SU-DHL-6 (cell line): ENCODE results near the gene UNG.

Experiments used
- EZH2phosphoT487 ChIP-seq: fragments of 200-600 bp; sonication (generic), shearing (Covaris generic); conservative IDR thresholded peaks from 2 replicates; pipeline ENCODE4 v1.6.1; 2018; ENCODE audit warnings: mild to moderate bottlenecking, antibody characterized with exemption, low read length, moderate library complexity, mixed read lengths
- TF ChIP-seq, protein P1 (sequence below): fragments of 200-600 bp; sonication (generic); IDR thresholded peaks from one replicate; pipeline ENCODE4 v1.5.1; 2017; ENCODE audit warnings: antibody characterized with exemption, mild to moderate bottlenecking, low read length, moderate library complexity; ENCODE audit not compliant: insufficient read depth, poor library complexity, severe bottlenecking

GRCh38 chr12:109130297-109131153, 33.1 kb downstream of the UNG start:
- TF ChIP-seq, protein P1, sequence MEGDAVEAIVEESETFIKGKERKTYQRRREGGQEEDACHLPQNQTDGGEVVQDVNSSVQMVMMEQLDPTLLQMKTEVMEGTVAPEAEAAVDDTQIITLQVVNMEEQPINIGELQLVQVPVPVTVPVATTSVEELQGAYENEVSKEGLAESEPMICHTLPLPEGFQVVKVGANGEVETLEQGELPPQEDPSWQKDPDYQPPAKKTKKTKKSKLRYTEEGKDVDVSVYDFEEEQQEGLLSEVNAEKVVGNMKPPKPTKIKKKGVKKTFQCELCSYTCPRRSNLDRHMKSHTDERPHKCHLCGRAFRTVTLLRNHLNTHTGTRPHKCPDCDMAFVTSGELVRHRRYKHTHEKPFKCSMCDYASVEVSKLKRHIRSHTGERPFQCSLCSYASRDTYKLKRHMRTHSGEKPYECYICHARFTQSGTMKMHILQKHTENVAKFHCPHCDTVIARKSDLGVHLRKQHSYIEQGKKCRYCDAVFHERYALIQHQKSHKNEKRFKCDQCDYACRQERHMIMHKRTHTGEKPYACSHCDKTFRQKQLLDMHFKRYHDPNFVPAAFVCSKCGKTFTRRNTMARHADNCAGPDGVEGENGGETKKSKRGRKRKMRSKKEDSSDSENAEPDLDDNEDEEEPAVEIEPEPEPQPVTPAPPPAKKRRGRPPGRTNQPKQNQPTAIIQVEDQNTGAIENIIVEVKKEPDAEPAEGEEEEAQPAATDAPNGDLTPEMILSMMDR = no peak
- no peak for TF ChIP-seq EZH2phosphoT487
